HG02798 (cell line): Measurements from ENCODE around the gene RANBP10.
"Not testable (repeated sequence)": the region's sequence is repeated elsewhere in the genome, so short reads cannot be mapped to it uniquely, and the experiment has no call there.

Experiments
- ATAC-seq: cut with Tn5 transposase; IDR thresholded peaks from one replicate; pipeline ENCODE4 v1.9.1; 2021; ENCODE audit warnings: mild to moderate bottlenecking; ENCODE audit not compliant: unreplicated experiment, poor library complexity

RANBP10 gene

GRCh38 chr16:67719778-67720144 is 86.6 kb downstream of the RANBP10 start:
- peak; percentile 9 for ATAC-seq

GRCh38 chr16:67719048-67719777 is 87.1 kb downstream of the RANBP10 start, which contains the start of gene GFOD2:
Gene GFOD2, minus strand, starts transcription at chr16:67719316. Its CDS starts 33,601 bp downstream, at chr16:67685715.
- peak; percentile 94 for ATAC-seq

GRCh38 chr16:67718668-67719047 is 87.7 kb downstream of the RANBP10 start:
- ATAC-seq, result no peak

DNA sequence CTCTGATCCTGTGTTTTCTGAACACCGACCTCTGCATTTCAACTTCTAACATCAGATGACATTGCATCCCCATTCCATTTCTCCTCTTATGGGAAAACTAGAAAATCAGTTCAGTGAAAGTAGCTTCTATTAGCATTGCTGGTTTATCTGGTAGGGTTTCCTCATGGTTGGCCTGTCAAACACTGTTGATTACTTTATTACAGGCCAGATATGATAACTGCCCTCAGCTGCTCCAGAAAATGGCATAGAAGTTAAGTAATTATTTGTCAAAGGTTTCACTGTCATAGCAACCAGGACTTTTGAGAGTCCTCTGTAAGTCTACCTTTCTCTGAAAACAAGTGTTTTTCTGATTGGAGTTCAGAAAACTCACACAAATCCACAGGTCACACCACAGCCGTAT is 90.3 kb downstream of the RANBP10 start:
- no peak for ATAC-seq

DNA sequence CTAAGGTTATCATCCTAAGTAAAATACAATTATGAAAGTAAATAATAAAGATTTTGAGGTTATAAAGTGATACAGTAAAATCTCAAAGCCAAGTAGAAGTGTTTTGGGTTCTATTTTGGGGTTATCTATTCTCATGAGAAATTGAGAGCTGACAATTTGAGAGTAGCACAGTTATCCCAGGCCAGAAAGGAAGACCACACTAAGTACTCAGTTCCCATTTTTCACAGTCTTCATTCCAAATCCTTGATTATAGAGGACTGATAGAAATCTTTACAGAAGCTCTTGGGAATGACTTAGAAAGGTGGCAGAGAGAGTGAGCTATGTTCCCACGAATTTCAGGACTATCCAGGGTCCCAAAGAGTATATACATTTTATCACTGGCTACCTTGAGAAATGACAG is 91.8 kb downstream of the RANBP10 start:
- ATAC-seq, result no peak

DNA sequence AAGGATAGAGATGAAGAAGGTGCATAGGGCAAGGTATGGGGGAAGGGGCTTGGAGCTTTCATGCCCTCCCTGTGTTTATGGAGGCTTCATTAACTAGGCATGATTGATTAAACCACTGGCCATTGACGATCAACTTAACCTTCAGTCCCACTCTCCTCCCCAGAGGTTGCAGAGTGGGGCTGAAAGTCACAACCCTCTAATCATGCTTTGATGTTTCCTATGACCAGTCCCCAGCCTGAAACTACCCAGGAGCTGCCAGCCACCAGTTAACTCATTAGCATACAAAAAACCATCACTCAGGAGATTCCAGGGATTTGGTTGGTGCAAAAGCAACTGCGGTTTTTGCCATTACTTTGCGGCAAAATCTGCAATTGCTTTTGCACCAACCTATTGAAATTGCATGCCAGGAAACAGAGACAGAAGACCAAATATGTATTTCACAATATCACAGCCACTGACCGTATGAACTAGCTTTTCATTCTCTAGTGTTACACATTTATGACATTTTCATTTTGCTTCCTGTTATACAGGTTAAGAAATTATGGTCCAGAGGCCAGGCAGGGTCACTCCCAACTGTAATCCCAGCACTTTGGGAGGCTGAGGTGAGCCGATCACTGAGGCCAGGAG is 92.6 kb downstream of the RANBP10 start:
- ATAC-seq, result no peak

- ATAC-seq, result no peak
Measured at GRCh38 chr16:67710607-67711006, 95.8 kb downstream of the RANBP10 start.

DNA sequence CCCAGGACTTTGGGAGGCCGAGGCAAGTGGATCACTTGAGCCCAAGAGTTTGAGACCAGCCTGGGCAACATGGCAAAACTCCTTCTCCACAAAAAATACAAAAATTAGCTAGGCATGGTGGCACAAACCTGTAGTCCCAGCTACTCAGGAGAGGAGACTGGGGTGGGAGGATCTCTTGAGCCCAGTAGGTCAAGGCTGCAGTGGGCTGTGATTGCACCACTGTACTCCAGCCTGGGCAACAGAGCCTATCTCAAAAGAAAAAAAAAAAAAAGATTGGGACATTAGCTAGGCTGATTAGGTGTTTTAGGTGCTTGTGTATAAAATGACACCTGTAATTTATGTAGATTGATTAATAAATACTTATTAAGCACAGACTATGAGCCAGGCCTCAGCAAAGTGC is 97.3 kb downstream of the RANBP10 start:
- ATAC-seq, result no peak

DNA sequence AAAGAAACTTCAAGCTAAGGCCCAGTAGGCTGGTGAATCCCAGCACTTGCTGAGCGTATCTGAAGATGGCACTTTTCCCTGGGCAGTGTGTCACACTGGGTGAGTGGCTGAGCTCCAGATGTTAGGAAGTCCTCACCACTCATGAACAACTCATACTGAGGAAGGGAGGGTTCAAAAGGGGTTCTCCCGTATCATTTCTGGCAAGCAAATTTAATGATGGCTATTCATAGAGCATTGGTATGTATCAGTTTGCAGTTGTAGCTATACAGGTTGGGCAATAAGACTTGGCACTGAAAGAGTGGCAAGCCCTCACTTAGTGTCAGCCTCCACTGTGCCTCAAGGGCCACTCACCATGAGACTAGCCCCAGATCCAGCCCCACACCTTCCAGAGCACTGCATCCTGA is 98.0 kb downstream of the RANBP10 start:
- ATAC-seq, result no peak

GRCh38 chr16:67707790-67708189 is 98.6 kb downstream of the RANBP10 start:
- ATAC-seq, result no peak

GRCh38 chr16:67707210-67707609 is 99.2 kb downstream of the RANBP10 start:
- ATAC-seq, result no peak

- ATAC-seq, result no peak
Measured at GRCh38 chr16:67704110-67704509, 102.2 kb downstream of the RANBP10 start.

DNA sequence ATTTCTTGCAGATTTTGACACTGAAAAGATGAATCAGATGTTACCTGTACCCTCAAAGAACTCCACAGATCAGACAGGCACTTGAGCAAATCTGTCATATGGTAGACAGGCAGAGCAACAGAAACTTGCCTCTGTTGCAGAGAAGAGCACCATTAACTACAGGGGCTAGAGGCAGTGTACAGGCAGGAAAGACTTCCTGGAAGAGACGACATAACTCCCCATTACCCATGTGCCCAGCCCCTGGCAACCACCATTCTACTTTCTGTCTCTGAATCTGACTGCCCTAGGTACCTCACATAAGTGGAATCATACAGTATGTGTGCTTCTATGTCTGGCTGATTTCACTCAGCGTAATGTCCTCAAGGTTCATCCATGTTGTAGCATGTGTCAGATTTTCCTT is 102.7 kb downstream of the RANBP10 start:
- no peak for ATAC-seq

DNA sequence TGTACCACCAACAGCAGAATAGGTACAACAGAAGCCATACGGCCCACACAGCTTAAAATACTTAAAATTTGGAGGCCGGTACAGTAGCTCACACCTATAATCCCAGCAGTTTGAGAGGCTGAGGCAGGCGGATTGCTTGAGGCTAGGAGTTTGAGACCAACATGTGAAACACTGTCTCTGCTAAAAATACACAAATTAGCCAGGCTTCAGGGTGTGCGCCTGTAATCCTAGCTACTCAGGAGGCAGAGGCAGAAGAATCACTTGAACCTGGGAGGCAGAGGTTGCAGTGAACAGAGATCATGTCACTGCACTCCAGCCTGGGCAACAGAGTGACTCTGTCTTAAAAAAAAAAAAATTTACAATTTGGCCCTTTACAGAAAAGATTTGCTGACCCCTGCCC is 104.2 kb downstream of the RANBP10 start:
- ATAC-seq, result no peak

GRCh38 chr16:67701420-67701819 is 104.9 kb downstream of the RANBP10 start:
- ATAC-seq, result no peak

DNA sequence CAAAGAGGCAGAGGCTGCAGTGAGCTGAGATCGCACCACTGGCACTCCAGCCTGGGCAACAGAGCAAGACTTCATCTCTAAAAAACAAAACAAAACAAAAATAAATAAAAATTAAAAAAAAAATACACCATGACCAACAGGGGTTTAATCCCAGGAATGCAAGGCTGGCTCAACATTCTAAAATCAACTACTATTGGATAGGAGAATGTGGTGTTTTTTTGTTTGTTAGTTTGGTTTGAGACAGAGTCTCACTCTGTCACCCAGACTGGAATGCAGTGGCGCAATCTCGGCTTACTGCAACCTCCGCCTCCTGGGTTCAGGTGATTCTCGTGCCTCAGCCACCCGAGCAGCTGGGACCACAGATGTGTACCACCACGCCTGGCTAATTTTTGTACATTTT is 107.1 kb downstream of the RANBP10 start:
- no peak for ATAC-seq

- no peak for ATAC-seq
Measured at GRCh38 chr16:67697422-67698185, 108.8 kb downstream of the RANBP10 start.

GRCh38 chr16:67694611-67695010 is 111.7 kb downstream of the RANBP10 start:
- no peak for ATAC-seq

DNA sequence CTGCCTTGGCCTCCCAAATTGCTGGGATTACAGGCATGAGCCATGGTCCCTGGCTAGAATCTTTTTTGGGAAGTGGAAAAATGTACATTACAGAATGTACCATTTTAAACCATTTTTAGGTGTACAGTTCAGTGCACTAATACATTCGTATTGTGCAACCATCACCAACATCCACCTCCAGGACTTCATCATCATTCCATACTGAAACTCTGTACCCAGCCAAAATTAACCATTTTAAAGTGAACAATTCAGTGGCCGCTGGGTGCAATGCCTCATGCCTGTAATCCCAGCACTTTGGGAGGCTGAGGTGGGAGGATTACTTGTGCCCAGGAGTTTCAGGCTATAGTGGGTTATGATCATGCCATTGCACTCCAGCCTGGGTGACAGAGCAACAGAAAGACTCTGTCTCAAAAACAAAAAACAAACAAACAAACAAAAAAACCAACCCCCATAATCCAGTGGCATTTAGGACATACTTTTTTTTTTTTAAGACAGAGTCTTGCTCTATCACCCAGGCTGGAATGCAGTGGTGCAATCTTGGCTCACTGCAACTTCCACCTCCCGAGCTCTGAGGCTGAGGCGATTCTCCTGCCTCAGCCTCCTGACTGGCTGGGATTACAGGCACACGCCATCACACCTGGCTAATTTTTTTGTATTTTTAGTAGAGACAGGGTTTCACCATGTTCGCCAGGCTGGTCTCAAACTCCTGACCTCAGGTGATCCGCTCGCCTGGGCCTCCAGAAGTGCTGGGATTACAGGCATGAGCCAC is 112.7 kb downstream of the RANBP10 start:
- not testable (repeated sequence) for ATAC-seq

- ATAC-seq, result no peak
Measured at GRCh38 chr16:67685388-67686112, 120.8 kb downstream of the RANBP10 start.
